Pancreas (tissue), 10 donors: ENCODE measurements around the gene NRDC. TPM values are rescaled to one million over a fixed set of nuclear protein-coding genes. Genes with fewer than 3 reads are reported as not detected.

Experiments used
- ATAC-seq, 4 donors: fragments of 200-7000 bp; cut with Tn5 transposase; one replicate each; pipeline versions ENCODE4 v1.8.0 to v1.9.1; 2020; ENCODE audit warnings: mild to moderate bottlenecking in 4 of 4, moderate library complexity in 4 of 4
- DNase-seq, 6 donors: peaks; one replicate each; pipeline ENCODE4 v3.0.0-alpha.2; 2020
- FAIRE-seq: peaks from 2 replicates; lab custom pipeline; 2012; peaks lifted over from hg19 to GRCh38; lab: Jason Lieb, UNC
- H3K27ac ChIP-seq, 4 donors: fragments of 200-600 bp; sonication (generic); 1 replicate in 3 of 4; 2 replicates in 1 of 4; pipeline versions ENCODE4 v1.5.0 to v1.8.0; 2020
- H3K27me3 ChIP-seq, 4 donors: fragments of 200-600 bp; one replicate each; pipeline ENCODE4 v1.8.0; 2021
- H3K36me3 ChIP-seq, 3 donors: fragments of 200-600 bp; sonication (generic) in 1 of 3; one replicate each; pipeline versions ENCODE4 v1.5.0 to v1.8.0; 2020 to 2021
- H3K4me1 ChIP-seq, 3 donors: fragments of 200-600 bp; one replicate each; pipeline ENCODE4 v1.8.0; 2021
- H3K4me3 ChIP-seq, 4 donors: fragments of 200-600 bp; sonication (generic) in 2 of 4; one replicate each; pipeline versions ENCODE4 v1.5.0 to v1.8.0; 2020 to 2021
- H3K9me3 ChIP-seq, 4 donors: fragments of 200-600 bp; one replicate each; pipeline ENCODE4 v1.8.0; 2021
- WGBS, 2 donors: extraction: QIAGEN DNeasy Blood & Tissue Kit; methylation state at CpG; one replicate each; pipeline ENCODE4 v1.1.7; 2013; 5-methylcytosine and 5-hydroxymethylcytosine counted together
- intact Hi-C, 3 donors: fragments of 100-400 bp; cut with DNase I; formaldehyde crosslinking; loops; one replicate each; pipeline versions ENCODE4 v1.11.1 to v1.14.2; 2022
- polyA plus RNA-seq, 2 donors: library from polyadenylated mRNA; stranded (reverse); fragments of 200-250 nt; gene quantifications; one replicate each; pipeline ENCODE4 v1.2.3, GENCODE V29; 2013
- total RNA-seq, 6 donors: library from RNA; stranded (reverse); fragmentation: NEBNext Ultra II Directional in 4 of 6; extraction: Animal tissue kit (Norgen Biotek cat#: 25700) in 4 of 6; gene quantifications; one replicate each; pipeline versions ENCODE4 v1.2.1 to v1.2.4, GENCODE V29; 2021 to 2023
- TF ChIP-seq, protein P1 (sequence below), 4 donors: fragments of 200-600 bp; sonication (generic) in 3 of 4; IDR thresholded peaks; one replicate each; pipeline versions ENCODE4 v1.5.0 to v1.8.0; 2021; ENCODE audit warnings: antibody characterized with exemption in 4 of 4
- donor health status: healthy with polysubstance abuse.
- donor health status: DM: no; HTN: no; CAD: no; lungs with moderate emphysema.
- donor health status: DM: no; HTN: no; CAD: no.
- donor health status: control.
- donor health status: control.
- donor health status: Bipolar disorder and iron deficiency.
- donor health status: DM: yes; HTN: yes; CAD: no.
- donor health status: DM: no; HTN: no; CAD: no.
- donor health status: DM: no; HTN: no; CAD: no.
- donor health status: DM: yes; HTN: yes; CAD: no.

The NRDC gene
- total and polyA plus RNA-seq, 8 donors = 56.1 to 85.6 (median 67.5) TPM

DNA sequence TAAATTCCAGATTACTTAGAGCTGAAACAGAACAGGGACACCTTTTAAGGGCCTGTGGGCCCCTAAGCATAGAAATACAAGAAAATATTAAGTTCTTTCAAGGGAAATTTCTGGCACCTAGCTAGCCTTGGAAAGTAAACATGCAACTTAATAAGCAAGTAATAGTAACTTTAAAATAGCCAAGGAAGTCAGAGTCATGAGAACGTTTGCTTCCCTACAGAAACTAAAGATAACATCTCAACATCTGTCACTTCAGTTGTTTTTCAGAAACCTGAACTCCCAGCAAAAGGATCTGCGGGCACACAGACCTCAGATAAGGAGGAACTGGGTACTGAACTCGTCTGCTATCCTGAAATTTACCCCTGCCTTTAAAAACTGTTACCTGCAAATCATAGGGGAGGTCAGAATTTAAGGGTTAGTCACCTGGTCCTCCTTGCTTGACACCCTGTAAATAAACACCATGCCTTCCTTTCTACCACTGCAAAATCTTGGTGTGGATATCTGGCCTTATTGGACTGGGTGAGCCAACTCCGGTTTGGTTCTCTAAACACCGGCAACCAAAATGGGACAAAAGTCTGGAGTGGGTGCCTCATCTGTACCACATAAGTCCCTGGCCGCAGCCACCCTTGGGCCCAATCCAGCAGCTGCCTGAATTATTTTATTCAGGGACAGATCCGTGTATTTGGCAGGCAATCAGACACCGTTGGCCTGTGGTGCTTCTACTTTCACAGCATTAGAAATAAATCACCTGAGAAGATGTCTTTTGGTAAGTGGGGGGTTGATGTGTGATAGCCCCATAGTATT lies 27.9 kb downstream of the NRDC start:
- peak in 5 of 6 donors; percentile 26 to 59 (median 41) for DNase-seq

DNA sequence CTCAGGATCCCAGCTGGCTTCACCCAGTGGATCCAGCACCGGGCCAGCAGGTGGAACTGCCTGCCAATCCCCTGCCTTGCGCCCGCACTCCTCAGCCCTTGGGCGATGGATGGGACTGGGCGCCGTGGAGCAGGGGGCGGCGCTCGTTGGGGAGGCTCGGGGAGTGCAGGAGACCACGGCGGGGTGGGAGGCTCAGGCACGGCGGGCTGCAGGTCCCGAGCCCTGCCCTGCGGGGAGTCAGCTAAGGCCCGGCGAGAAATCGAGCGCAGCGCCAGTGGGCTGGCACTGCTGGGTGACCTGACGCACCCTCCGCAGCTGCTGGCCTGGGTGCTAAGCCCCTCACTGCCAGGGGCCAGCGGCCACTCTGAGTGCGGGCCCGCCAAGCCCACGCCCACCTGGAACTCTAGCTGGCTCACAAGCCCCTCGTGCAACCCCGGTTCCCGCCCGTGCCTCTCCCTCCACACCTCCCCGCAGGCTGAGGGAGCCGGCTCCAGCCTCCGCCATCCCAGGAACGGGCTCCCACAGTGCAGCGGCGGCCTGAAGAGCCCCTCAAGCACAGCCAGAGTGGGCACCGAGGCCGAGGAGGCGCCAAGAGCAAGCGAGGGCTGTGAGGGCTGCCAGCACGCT lies 31.1 kb downstream of the NRDC start:
- Histone ChIP-seq H3K4me3 (no peak overlapping the region), H3K9me3 (no peaks in the 10 kb centered on the region), H3K27ac (no peak overlapping the region), H3K4me1 (peaks cover 0 to 7% (median 3%) of the 10 kb centered on the region in 3 donors), H3K27me3 (no peaks in the 10 kb centered on the region), H3K36me3 (no peaks in the 10 kb centered on the region)
- WGBS, 2 donors = 98% methylated on average over 27 to 42 of the region's 42 CpGs
- intact Hi-C loops = no loop called here
- TF ChIP-seq, protein P1, sequence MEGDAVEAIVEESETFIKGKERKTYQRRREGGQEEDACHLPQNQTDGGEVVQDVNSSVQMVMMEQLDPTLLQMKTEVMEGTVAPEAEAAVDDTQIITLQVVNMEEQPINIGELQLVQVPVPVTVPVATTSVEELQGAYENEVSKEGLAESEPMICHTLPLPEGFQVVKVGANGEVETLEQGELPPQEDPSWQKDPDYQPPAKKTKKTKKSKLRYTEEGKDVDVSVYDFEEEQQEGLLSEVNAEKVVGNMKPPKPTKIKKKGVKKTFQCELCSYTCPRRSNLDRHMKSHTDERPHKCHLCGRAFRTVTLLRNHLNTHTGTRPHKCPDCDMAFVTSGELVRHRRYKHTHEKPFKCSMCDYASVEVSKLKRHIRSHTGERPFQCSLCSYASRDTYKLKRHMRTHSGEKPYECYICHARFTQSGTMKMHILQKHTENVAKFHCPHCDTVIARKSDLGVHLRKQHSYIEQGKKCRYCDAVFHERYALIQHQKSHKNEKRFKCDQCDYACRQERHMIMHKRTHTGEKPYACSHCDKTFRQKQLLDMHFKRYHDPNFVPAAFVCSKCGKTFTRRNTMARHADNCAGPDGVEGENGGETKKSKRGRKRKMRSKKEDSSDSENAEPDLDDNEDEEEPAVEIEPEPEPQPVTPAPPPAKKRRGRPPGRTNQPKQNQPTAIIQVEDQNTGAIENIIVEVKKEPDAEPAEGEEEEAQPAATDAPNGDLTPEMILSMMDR (IDR thresholded peaks at IDR 0.05) = no peak
- no peak for FAIRE-seq
- DNase-seq = peak in 2 of 6 donors; percentile 24 to 57
- ATAC-seq = no peak

More for the DNA sequence above, 27.9 kb downstream of the NRDC start:
- intact Hi-C loops = no loop called here
- no peaks in the 10 kb centered on the region for H3K36me3 ChIP-seq
- WGBS, 2 donors = 21 to 27% methylated on average over 8 of the region's 8 CpGs
- FAIRE-seq (no peak), ATAC-seq (peak in 3 of 4 donors; percentile 35 to 78 (median 60))
- no peak overlapping the region for H3K27ac ChIP-seq
- H3K4me3 ChIP-seq = no peak overlapping the region
- TF ChIP-seq, protein P1 (IDR thresholded peaks at IDR 0.05) = no peak
- no peaks in the 10 kb centered on the region for H3K27me3 ChIP-seq
- H3K9me3 ChIP-seq = no peaks in the 10 kb centered on the region
- H3K4me1 ChIP-seq = peaks cover 0 to 5% (median 3%) of the 10 kb centered on the region in 3 donors

DNA sequence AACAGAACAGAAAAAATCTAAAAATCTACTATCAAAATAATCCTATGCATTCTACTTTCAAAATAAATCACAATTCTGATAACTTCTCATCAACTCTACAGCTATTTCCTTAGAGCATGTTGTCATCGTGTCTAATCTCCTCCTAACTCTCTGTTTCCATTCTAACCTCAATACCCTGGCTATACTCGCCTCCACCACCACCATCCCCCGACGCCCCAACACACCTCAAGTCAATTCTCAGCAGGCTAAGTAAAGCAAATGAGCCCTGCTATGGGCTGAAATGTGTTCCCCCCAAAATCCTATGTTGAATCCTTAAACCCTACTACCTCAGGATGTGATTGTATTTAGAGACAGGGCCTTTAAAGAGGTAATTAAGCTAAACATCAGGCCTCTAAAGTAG lies 34.6 kb downstream of the NRDC start:
- TF ChIP-seq, protein P1 (IDR thresholded peaks at IDR 0.05) = no peak
- ATAC-seq (no peak), FAIRE-seq (no peak), DNase-seq (no peak)
- 82 to 86% methylated on average over 4 of the region's 4 CpGs for WGBS, 2 donors
- H3K36me3 ChIP-seq = peaks cover 0 to 10% (median 0%) of the 10 kb centered on the region in 3 donors
- H3K27me3 ChIP-seq = no peaks in the 10 kb centered on the region
- no peaks in the 10 kb centered on the region for H3K9me3 ChIP-seq
- H3K4me1 ChIP-seq = peaks cover 0 to 7% (median 0%) of the 10 kb centered on the region in 3 donors
- no peak overlapping the region for H3K4me3 ChIP-seq
- H3K27ac ChIP-seq = no peak overlapping the region
- intact Hi-C loops = no loop called here

DNA sequence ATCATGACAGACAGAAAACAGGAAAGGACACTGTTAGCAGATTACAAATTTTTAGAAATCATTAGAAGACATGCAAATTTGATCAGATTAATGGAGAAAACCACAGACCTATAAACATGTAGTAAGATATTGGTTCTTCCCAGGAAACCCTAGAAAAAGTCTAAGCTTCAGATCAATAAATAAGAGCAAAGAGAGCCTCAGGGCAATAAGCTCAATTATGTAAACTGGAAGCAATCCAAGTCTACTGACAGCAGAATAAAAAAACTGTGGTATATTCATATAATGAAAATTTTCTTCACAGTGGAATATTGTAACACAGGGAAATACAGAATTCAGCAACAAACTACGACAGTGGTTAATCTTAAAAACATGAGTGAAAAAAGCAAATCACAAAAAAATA lies 36.3 kb downstream of the NRDC start:
- Histone ChIP-seq H3K27ac (no peak overlapping the region), H3K9me3 (no peaks in the 10 kb centered on the region), H3K27me3 (no peaks in the 10 kb centered on the region), H3K4me3 (no peak overlapping the region), H3K36me3 (peaks cover 0 to 10% (median 0%) of the 10 kb centered on the region in 3 donors), H3K4me1 (peaks cover 0 to 7% (median 0%) of the 10 kb centered on the region in 3 donors)
- intact Hi-C loops = no loop called here
- no peak for ATAC-seq
- DNase-seq = no peak
- FAIRE-seq = no peak
- TF ChIP-seq, protein P1 (IDR thresholded peaks at IDR 0.05) = no peak
- WGBS, 2 donors = 89 to 94% methylated on average over 1 of the region's 1 CpG
